ENCODE data around the gene PRKCH.

The PRKCH gene

GRCh38 chr14:61561657-61562276 is 240.4 kb downstream of the PRKCH start:
- peak; percentile 97 for DNase-seq

- peak; percentile 97 for DNase-seq
These were observed 241.2 kb downstream of the PRKCH start for GRCh38 chr14:61562321-61563161.

- no peak for DNase-seq
These were observed 241.8 kb downstream of the PRKCH start for GRCh38 chr14:61563162-61563511.

GRCh38 chr14:61563880-61564617 is 242.7 kb downstream of the PRKCH start:
- no peak for DNase-seq

- DNase-seq = peak; percentile 99
These were observed 243.3 kb downstream of the PRKCH start for GRCh38 chr14:61564618-61565091.

GRCh38 chr14:61565181-61565580 is 243.8 kb downstream of the PRKCH start:
- no peak for DNase-seq

GRCh38 chr14:61565836-61566536 is 244.6 kb downstream of the PRKCH start:
- peak; percentile 70 for DNase-seq

- peak; percentile 69 for DNase-seq
These were observed 245.3 kb downstream of the PRKCH start for GRCh38 chr14:61566537-61567225.

- DNase-seq = no peak
These were observed 246.6 kb downstream of the PRKCH start for GRCh38 chr14:61567838-61568571.

GRCh38 chr14:61568572-61569011 is 247.2 kb downstream of the PRKCH start:
- DNase-seq = no peak

- no peak for DNase-seq
These were observed 247.9 kb downstream of the PRKCH start for GRCh38 chr14:61569308-61569707.

- DNase-seq = peak; percentile 74
These were observed 248.6 kb downstream of the PRKCH start for GRCh38 chr14:61569812-61570548.

- no peak for DNase-seq
These were observed 249.3 kb downstream of the PRKCH start for GRCh38 chr14:61570549-61571290.

- no peak for DNase-seq
These were observed 250.5 kb downstream of the PRKCH start for GRCh38 chr14:61571917-61572316.

- DNase-seq = no peak
These were observed 251.9 kb downstream of the PRKCH start for GRCh38 chr14:61573321-61573720.

GRCh38 chr14:61573748-61574513 is 252.6 kb downstream of the PRKCH start:
- peak; percentile 69 for DNase-seq

GRCh38 chr14:61574514-61574807 is 253.1 kb downstream of the PRKCH start:
- DNase-seq = no peak

- no peak for DNase-seq
These were observed 253.7 kb downstream of the PRKCH start for GRCh38 chr14:61575126-61575525.

GRCh38 chr14:61575551-61576150 is 254.3 kb downstream of the PRKCH start:
- no peak for DNase-seq
